Lung (tissue), 12 donors: Measurements from ENCODE around the gene FGGY. TPM values are rescaled to one million over a fixed set of nuclear protein-coding genes. Genes with fewer than 3 reads are reported as not detected.

Experiments
- ATAC-seq: fragments of 200-7000 bp; cut with Tn5 transposase; one replicate; pipeline ENCODE4 v1.9.1; 2020; ENCODE audit warnings: moderate number of reproducible peaks; ENCODE audit not compliant: insufficient read depth, low FRiP score
- DNase-seq, 3 donors: peaks; one replicate each; pipeline ENCODE4 v3.0.0-alpha.2; 2013 to 2017
- H3K27ac ChIP-seq, 2 donors: one replicate each; pipeline ENCODE4 v1.5.1; 2013; ENCODE audit warnings: mild to moderate bottlenecking in 2 of 2, moderate library complexity in 2 of 2, control low read depth in 1 of 2, inconsistent platforms in 1 of 2, low read depth in 1 of 2, low read length in 1 of 2
- H3K27me3 ChIP-seq, 3 donors: one replicate each; pipeline ENCODE4 v1.5.1; 2013; ENCODE audit warnings: low read length in 2 of 3; ENCODE audit not compliant: control insufficient read depth in 3 of 3, insufficient read depth in 3 of 3
- H3K36me3 ChIP-seq, 4 donors: one replicate each; pipeline ENCODE4 v1.5.1; 2013; ENCODE audit warnings: low read length in 4 of 4, mild to moderate bottlenecking in 1 of 4, moderate library complexity in 1 of 4; ENCODE audit not compliant: control insufficient read depth in 4 of 4, insufficient read depth in 4 of 4
- H3K4me1 ChIP-seq, 5 donors: one replicate each; pipeline ENCODE4 v1.5.1; 2013; ENCODE audit warnings: low read length in 5 of 5, mild to moderate bottlenecking in 2 of 5, moderate library complexity in 1 of 5; ENCODE audit not compliant: control insufficient read depth in 5 of 5, insufficient read depth in 5 of 5
- H3K4me3 ChIP-seq: one replicate; pipeline ENCODE4 v1.5.1; 2013; ENCODE audit warnings: mild to moderate bottlenecking, control low read depth, moderate library complexity
- H3K9ac ChIP-seq, 2 donors: one replicate each; pipeline ENCODE4 v1.5.1; 2013; ENCODE audit warnings: low read length in 2 of 2, control low read depth in 1 of 2; ENCODE audit not compliant: insufficient read depth in 1 of 2
- H3K9me3 ChIP-seq, 4 donors: one replicate each; pipeline ENCODE4 v1.5.1; 2013; ENCODE audit warnings: low read length in 3 of 4, mild to moderate bottlenecking in 1 of 4, moderate library complexity in 1 of 4; ENCODE audit not compliant: control insufficient read depth in 4 of 4, insufficient read depth in 3 of 4
- CTCF ChIP-seq: IDR thresholded peaks from 2 replicates; pipeline ENCODE4 v1.5.1; 2012; ENCODE audit warnings: mild to moderate bottlenecking; ENCODE audit errors: control extremely low read depth, extremely low read depth
- WGBS, 2 donors: extraction: QIAGEN DNeasy Blood & Tissue Kit; methylation state at CpG; one replicate each; pipeline ENCODE4 v1.1.7; 2013; 5-methylcytosine and 5-hydroxymethylcytosine counted together
- polyA plus RNA-seq, 2 donors: library from polyadenylated mRNA; stranded (reverse); fragments of 200-250 nt; gene quantifications; one replicate each; pipeline ENCODE4 v1.2.1, GENCODE V29; 2013
- total RNA-seq, 2 donors: library from RNA; depleted of rRNA in 1 of 2; stranded (reverse); fragments of >200 nt in 1 of 2; gene quantifications; one replicate each; pipeline ENCODE4 v1.2.1, GENCODE V29; 2014 to 2021
- donor health status: control.
- donor health status: control.
- donor health status: Bipolar disorder and iron deficiency.
- donor health status: healthy.
- donor health status: DM: yes; HTN: yes; CAD: no.

FGGY gene
- total and polyA plus RNA-seq, 4 donors = 16.1 to 42.3 (median 18.3) TPM

GRCh38 chr1:59345221-59345620 is 48.3 kb downstream of the FGGY start:
- TF ChIP-seq CTCF = no peak
- WGBS, 2 donors = 86 to 93% methylated on average over 1 of the region's 1 CpG
- no peak overlapping the region for H3K9ac ChIP-seq
- H3K4me1 ChIP-seq = no peaks in the 10 kb centered on the region
- no peak overlapping the region for H3K4me3 ChIP-seq
- ATAC-seq (no peak), DNase-seq (no peak)
- no peaks in the 10 kb centered on the region for H3K27me3 ChIP-seq
- H3K9me3 ChIP-seq = no peaks in the 10 kb centered on the region
- no peak overlapping the region for H3K27ac ChIP-seq
- H3K36me3 ChIP-seq = no peaks in the 10 kb centered on the region

- no peak for ATAC-seq
Measured at GRCh38 chr1:59346429-59346828, 49.5 kb downstream of the FGGY start.

GRCh38 chr1:59349101-59349500 is 52.2 kb downstream of the FGGY start:
- Histone ChIP-seq H3K9me3 (no peaks in the 10 kb centered on the region), H3K4me3 (no peak overlapping the region), H3K4me1 (peaks cover 0 to 2% (median 0%) of the 10 kb centered on the region in 5 donors), H3K9ac (no peak overlapping the region), H3K27ac (no peak overlapping the region), H3K27me3 (no peaks in the 10 kb centered on the region), H3K36me3 (no peaks in the 10 kb centered on the region)
- WGBS, 2 donors = 94 to 97% methylated on average over 3 of the region's 3 CpGs
- ATAC-seq (no peak), DNase-seq (no peak)
- TF ChIP-seq CTCF = no peak

More at GRCh38 chr1:59346429-59346828, 49.5 kb downstream of the FGGY start:
- Histone ChIP-seq H3K4me3 (no peak overlapping the region), H3K36me3 (no peaks in the 10 kb centered on the region), H3K9ac (no peak overlapping the region), H3K27ac (no peak overlapping the region), H3K4me1 (no peaks in the 10 kb centered on the region), H3K27me3 (no peaks in the 10 kb centered on the region), H3K9me3 (no peaks in the 10 kb centered on the region)
- WGBS, 2 donors = 64 to 76% methylated on average over 3 of the region's 3 CpGs
- DNase-seq = no peak
- no peak for TF ChIP-seq CTCF

GRCh38 chr1:59350521-59350920 is 53.6 kb downstream of the FGGY start:
- H3K9ac ChIP-seq = no peak overlapping the region
- no peak overlapping the region for H3K27ac ChIP-seq
- no peak overlapping the region for H3K4me3 ChIP-seq
- ATAC-seq (no peak), DNase-seq (no peak)
- no peaks in the 10 kb centered on the region for H3K36me3 ChIP-seq
- no peaks in the 10 kb centered on the region for H3K9me3 ChIP-seq
- no peaks in the 10 kb centered on the region for H3K27me3 ChIP-seq
- H3K4me1 ChIP-seq = peaks cover 0 to 5% (median 0%) of the 10 kb centered on the region in 5 donors
- WGBS, 2 donors = 92 to 93% methylated on average over 2 of the region's 2 CpGs
- no peak for TF ChIP-seq CTCF
